CD4-positive, alpha-beta T cell treated with Interleukin-12 subunit alpha and Interleukin-12 subunit beta, for 1 hour (primary cell): Measurements from ENCODE around the gene C6orf15.
A peak's percentile ranks its signal among the peaks of the same experiment; 100 is the strongest.
"Not testable (repeated sequence)": the region's sequence is repeated elsewhere in the genome, so short reads cannot be mapped to it uniquely, and the experiment has no call there.

Experiments used
- DNase-seq: peaks from one replicate; pipeline ENCODE4 v3.0.0-alpha.2; 2020

The C6orf15 gene

DNA sequence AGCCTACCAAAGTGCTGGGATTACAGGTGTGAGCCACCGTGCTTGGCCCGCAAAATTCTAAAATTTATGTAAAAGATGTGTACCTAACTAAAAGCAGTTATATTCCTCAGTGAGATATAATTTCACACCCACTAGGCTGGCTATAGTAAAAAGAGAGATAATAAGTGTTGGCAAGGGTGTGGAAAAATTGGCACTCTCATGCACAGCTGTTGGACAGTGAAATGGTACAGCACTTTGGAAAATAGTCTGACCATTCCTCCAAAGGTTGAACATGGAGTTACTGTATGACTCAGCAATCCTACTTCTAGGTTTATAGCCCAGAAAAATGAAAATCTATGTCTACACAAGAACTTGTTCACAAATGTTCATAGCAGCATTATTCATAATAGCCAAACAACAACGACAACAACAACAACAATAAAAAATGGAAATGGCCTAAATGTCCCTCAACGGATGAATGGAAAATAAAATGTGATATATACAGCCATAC lies 13.9 kb downstream of the C6orf15 start:
- DNase-seq: no peak

DNA sequence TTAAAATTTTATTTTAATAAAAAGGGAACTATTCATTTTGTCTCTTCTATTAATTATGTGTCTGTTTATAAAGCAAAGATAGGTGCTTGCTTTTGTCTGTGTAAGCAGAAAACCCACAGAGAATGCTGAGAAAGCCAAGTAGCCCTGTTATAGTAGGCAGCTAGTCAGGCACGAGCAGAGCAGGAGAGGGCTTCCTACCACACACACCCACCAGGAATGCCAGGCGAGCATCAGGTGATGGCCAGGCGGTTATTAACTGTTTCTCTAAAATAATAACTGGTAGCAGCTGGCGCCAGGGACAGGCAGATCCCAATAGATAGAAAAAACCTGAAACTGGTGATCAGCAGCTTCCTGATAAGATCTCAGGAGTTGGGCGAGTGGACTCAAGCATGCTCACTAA lies 15.7 kb downstream of the C6orf15 start:
- DNase-seq: no peak

DNA sequence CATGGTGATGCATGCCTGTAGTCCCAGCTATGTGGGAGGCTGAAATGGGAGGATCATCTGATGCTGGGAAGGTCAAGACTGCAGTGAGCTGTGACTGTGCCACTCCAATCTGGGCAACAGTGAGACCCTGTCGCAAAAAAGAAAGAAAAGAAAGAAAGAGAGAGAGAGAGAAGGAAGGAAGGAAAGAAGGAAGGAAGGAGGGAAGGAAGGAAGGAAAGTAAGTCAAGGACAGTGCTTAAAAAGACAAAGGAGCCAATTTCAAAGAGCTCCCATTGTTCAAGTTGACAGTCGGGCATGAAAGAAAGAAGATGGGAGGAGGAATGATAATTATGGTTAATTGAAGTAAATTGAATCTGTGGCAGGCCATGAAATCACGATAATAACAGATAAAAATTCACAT lies 16.2 kb downstream of the C6orf15 start:
- DNase-seq: no peak

DNA sequence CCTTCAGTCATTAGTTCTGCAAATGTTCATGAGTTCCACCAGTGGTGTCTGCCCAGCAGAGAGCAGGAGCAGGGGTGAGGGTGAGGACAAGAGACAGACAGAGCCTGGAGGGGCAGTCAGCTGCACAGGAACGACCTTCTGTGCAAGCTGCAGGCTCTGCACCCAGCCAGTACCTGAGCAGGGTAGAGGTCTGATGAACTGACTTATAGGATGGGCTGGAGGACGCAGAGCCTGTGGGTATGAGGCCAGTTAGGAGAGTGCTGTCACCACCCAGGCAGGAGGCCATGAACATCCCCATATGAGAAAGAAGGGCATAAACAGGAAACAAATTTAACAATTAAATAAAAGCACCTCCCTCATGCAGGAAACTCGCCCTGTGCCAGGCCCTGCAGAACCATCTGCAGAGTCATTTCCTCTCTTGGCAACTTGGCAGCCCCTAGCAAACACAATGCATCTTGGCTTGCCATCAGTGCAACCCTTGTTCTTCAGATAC lies 17.9 kb downstream of the C6orf15 start:
- peak; percentile 45 for DNase-seq

DNA sequence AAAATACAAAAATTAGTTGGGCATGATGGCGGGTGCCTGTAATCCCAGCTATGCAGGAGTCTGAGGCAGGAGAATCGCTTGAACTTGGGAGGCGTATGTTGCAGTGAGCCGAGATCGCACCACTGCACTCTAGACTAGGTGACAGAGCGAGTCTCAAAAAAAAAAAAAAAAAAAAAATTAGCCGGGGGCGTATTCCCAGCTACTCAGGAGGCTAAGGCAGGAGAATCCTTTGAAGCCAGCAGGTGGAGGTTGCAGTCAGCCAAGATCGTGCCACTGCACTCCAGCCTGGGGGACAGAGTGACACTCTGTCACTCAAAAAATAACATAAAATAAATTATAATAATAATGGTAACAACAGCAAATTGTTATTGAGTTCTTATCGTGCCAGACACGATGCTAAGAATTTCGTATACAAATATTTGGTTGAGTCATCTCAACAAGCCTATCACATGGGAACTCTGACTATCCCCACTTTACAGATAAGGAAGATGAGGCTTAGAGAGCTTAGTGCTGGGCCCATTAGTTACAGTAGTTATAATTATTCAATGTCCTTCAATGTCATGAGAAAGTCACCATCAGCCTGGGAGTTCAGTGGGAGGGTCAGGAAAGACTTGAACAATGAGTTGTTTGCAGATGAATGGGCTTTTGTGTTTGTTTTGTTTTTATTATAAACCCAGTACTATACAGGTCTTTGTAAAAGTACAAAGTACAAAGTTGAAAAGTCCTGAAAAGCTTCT lies 19.4 kb downstream of the C6orf15 start:
- DNase-seq: no peak

DNA sequence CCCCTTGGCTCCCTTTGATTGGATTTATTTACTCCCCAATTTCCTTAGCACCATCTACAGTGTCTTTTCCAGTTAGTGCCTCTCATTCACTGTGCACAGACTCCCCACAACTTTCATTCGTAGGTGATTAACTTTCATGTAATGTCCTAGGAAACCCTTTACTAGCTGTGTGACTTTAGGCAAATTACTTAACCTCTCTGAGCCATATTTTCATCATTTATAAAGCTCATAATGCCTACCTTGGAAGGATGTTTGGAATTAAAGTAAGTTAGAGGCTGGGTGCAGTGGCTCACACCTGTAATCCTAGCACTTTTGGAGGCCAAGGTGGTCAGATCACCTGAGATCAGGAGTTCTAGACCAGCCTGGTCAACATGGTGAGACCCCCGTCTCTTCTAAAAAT lies 20.1 kb downstream of the C6orf15 start:
- no peak for DNase-seq

DNA sequence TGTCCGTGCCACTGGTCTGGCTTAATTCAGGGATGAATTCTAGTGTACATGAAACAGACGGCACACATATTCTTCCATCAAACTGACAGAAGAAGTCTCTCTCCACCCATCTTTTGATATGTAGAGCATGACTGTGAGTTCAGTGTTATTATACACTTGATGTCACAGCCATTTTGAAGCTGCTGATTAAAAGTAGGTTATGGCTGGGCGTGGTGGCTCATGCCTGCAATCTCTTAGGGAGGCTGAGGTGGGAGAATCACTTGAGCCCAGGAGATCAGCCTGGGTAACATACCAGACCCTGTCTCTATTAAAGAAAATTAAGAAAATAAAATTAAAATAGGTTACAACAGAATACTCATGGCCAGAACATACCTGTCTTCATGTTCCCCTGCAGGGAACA lies 20.7 kb downstream of the C6orf15 start:
- no peak for DNase-seq

DNA sequence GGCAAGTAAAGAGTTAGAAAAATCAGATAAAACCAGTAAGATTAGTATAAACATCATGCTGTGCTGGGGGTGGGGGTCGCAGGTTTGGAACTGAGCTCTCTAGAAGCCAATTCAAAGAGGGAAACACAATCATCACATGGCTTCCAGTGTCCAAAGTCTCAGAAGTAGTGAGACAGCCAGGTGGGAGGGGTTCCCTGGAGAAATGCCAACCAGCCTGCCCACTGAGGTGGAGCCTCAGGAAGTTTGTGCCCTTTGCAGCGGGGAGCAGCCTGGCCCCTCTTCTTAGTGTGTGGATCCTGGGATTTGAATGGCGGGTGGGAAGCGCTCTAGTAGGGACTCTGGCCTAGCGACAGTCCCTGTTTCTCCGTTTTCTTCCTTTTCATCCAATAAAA lies 21.4 kb downstream of the C6orf15 start:
- no peak for DNase-seq

DNA sequence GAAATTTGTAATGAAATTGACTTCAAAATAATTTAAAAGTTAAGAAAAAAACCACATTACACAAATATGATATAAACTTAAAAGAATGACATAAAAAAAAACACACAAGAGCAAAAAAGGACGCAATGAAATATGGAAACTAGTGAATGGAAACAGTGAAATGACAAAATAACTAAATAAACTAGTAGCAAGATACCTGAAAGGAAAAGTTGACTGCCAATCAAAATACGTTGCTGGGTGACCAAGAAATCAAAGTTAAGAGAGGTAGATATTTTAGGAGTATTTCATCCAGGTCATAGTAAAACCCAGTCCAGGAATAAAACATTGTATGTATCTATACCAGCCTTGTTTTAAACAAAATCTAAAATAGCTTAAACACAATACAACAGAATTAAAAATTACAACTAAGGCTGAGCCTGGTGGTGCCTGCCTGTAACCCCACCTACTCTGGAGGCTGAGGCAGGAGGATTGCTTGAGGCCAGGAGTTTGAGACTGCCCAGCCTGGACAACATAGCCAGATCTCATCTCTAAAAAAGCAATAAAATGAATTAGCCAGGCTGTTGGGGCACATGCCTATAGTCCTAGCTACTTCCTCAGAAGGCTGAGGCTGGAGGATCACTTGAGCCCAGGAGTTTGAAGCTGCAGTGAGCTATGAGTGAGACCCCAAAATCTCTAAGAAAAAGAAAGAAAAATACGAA lies 22.0 kb downstream of the C6orf15 start:
- no peak for DNase-seq

DNA sequence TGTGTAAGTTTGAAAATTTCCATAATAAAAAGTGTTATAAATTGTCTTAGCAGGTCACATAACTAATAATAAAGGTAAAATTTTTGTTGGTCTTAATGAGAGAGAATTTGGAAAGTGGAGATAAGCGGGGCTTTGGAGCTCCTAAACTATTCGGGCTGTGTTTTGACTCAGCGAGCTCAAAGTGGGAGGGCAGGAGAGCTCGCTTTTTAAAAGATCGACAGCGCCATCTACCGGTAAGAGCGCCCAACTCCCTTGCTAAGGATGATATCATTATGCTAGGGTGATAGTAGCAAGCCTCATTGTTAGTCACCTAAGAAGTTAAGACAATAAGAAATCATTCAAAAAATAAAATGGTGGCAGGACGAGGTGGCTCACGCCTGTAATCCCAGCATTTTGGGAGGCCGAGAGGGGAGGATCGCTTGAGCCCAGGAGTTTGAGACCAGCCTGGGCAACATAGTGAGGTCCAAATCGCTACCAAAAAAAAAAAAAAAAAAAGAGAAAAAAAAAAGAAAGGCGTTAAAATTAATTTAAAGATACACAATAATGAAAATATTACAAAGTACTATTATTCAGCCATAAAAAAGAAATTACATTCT lies 24.8 kb downstream of the C6orf15 start:
- peak; percentile 85 for DNase-seq

DNA sequence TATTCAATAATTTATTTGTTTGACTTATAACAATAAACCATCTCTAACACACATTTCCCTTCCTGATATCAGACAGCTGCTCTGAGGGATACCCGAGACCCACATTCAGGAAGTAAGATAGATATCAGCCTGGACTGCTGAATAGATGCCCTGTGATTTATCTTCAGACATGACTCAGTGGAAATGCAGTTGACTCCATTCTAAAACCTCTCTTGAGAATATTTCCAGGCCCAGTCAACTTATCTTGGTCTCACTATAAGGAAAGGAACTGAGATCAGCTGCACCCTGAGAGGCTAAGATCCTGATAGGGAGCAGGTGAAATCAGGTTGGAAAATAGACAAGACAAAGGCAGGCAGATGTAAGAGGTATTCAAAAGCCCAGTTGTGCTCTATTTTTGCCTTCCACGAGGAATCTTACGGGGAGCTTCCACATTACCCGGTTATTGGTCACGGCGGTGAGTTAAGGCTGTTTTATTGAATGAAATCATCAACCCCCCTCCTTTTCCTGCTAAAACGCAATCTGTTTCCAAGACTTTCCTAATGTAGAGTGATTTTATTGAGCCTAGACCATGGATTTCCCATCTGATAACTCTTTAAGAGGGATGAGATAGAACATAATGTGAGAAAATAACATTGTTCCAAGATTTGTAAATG lies 25.5 kb downstream of the C6orf15 start:
- DNase-seq: no peak

DNA sequence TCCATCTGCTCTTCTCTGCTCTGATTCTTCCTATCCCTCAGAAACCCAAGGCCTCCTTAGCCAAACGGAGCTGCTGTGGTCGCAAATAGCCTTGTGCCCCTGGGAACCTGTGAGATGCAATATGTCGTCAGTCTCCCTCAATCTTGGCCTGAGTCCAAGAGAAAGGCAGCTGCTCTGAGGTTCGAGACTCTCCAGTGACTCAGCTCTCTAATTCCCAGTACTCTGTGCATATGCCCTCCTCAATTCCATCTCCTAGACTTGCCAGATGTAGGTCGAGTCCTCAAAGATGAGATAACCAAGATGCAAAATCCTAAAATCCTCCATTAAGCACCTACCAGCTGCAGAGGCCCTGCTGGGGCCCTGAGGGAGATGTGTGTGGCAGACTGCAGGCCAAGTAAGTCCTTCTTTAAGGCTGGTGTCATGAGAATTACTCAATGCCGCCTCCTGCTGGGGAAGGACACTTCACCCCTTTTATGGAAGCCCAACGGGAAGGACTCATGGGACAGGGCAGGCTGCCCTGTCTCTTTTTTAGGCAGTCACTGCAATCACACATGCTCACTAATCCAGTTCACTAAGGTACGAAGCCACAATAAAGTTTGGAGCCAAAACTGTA lies 28.5 kb downstream of the C6orf15 start:
- DNase-seq: peak; percentile 37

DNA sequence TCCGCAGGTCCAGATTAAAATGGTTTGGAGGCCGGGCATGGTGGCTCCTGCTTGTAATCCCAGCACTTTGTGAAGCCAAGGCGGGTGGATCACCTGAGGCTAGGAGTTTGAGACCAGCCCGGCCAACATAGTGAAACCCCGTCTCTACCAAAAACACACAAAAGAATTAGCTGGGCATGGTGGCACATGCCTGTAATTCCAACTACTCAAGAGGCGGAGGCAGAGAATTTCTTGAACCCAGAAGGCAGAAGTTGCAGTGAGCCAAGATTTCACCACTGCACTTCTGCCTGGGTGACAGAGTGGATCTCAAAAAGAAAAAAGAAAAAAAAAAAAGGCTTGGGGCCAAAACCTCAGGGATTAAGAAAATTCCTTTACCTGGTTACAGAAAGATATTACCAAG lies 30.5 kb downstream of the C6orf15 start:
- DNase-seq: no peak

DNA sequence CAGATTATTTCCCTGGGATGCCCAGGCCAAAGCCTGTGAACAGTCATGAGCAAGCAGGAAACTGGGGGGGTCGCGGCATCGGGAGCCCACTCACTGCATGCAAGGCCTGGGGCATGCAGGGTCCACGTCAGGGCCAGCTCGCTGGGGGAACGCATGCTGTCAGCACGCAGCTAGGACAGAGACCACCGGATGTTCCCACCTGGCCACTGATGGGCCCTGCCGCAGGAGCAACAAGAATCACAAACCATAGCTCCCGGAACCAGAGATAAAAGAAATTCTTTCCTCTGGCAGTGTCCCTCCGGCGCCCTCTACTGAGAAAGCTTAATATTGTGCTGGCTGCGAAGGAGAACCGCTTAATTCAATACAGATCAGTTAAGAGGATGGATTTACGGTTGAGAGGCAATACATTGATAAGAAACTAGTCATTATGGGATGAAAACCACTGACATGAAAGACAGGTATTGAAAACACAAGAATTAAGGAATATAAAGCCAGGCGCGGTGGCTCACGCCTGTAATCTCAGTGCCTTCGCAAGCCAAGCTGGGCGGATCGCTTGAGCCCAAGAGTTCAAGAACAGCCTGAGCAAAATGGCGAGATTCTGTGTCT lies 32.6 kb downstream of the C6orf15 start:
- peak; percentile 73 for DNase-seq

DNA sequence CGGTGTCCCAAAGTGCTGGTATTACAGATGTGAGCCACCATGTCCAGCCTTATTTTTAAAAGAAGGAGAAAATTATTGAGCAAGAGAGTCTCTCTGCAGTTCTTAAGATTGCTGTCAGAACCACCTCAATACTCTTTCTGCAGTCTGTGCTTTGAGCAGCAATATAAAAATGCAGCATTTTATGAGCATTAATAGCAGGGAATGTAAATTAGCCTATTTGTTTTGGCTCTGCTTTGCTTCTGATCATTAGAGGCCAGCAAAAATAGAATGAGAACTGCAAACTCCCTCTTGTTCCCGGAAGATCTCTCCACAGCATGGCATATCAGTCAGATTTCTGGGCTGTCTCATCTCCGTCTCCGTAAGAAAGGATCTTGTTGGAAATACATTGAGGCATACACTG lies 35.8 kb downstream of the C6orf15 start:
- no peak for DNase-seq

DNA sequence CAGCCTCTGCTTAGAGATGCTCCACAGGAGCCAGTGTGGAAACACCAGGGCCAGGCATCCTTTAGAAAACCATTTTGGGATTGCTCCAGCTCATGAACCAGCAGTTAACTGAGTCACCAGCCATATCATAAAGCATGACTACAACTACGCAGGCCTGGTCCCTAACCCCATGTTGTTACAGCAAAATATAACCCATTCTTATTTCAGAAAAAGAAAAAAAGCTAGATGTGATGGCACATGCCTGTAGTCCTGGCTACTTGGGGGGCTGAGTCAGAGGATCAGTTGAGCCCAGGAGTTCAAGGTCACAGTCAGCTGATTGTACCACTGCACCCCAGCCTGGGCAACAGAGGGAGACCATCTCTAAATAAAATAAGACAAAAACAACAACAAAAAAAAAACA lies 36.8 kb downstream of the C6orf15 start:
- DNase-seq: no peak

DNA sequence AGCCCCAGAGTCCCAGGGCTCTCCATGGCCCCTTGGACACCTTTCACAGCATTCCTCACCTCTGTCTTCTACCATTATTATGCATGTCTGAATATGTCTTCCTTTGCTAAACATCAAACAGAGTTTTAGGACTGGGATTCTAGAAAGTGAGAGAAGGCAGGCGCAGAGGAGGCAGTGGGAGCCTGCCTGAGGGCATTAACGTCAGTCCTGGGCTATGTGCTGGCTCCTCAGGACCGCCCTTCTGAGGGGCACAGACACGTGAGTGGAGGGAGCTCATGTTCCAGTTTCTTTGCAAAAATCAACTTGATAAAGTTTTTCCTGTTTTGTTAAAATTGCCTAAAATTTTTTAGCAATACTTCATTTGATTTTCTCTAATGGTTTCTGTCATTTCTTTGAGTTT lies 38.0 kb downstream of the C6orf15 start:
- no peak for DNase-seq

DNA sequence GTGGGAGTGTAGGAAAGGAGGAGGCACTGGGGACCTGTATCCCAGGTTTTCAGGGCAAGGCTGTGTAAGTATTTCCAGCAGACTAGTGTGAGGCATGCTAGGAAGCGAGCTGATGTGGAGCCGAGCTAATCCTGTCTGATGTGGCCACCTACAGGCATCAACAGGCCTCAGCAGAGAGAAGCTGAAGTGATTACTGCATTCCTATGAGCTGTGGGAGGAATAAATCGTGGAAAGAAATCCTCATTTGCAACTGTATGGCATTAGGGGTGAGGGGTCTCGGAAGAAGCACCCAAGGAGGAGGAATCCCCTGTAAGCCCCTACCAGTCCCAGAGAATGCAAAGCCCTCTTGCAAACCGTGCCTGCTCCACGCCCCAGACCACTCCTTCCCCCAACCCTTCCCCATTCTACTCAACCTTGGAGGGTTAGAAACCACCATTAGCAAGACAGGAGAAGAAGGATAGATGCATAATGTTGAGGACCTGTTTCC lies 41.6 kb downstream of the C6orf15 start:
- no peak for DNase-seq

DNA sequence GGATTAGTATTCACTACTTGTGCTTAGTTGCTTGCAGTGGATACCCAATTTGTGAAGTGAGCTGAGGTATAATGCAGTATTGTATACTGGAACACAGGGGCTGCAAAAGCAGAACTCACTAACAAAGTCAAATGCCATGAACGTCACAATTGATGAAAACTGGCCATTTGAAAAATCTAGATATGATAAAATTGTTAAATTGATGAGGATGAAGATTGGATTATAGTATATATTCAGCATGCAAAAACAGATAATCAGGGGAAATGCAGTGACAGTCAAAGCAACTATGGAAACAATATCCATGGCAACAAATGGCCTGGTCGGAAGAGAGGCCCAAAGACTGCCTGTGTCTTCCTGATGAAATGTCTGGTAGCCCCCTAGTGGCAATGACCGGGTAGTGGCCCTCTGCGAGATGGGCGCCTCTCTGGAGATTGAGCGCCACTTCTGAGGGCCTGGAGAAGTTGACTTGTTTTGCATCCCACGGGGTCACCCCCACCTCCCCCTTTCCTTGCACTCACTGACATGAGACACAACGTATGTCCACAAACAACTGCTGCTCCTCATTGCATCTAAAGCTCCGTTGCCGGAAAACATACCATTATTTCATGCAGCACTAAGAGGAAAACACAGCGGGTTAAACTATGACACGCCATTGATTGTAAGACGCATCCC lies 43.6 kb downstream of the C6orf15 start:
- DNase-seq: peak; percentile 71

DNA sequence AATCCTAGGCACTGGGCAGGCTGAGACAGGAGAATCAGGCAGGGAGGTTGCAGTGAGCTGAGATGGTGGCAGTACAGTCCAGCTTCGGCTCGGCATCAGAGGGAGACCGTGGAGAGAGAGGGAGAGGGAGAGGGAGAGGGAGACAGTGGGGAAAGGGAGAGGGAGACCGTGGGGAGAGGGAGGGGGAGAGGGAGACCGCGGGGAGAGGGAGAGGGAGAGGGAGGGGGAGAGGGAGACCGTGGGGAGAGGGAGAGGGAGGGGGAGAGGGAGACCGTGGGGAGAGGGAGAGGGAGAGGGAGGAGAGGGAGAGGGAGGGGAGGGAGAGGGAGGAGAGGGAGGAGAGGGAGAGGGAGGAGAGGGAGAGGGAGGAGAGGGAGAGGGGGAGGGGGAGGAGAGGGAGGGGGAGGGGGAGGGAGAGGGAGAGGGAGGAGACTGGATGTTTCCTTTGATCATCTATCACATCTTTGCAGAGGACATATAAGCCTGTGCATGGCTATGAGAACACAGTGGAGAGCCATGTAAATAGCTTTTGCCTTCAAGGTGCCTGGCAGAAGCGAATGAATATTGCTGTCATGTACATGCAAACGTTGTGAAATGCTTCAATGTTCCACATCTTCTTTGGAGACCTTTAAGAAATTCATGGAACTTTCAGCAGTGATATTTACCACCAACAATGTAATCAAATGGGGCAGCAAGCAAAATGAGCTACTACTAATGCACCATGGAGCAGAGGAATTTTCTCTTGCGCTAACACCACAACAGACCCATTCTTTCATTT lies 44.3 kb downstream of the C6orf15 start:
- not testable (repeated sequence) for DNase-seq

DNA sequence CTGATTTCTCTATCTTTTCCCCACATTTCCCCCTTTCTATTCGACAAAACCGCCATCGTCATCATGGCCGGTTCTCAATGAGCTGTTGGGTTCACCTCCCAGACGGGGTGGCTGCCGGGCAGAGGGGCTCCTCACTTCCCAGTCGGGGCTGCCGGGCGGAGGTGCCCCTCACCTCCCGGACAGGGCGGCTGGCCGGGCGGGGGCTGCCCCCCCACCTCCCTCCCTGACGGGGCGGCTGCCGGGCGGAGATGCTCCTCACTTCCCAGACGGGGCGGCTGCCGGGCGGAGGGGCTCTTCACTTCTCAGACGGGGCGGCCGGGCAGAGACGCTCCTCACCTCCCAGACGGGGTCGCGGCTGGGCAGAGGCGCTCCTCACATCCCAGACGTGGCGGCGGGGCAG lies 45.3 kb downstream of the C6orf15 start:
- not testable (repeated sequence) for DNase-seq
